ENCODE measurements around the gene LRMDA.

DNA sequence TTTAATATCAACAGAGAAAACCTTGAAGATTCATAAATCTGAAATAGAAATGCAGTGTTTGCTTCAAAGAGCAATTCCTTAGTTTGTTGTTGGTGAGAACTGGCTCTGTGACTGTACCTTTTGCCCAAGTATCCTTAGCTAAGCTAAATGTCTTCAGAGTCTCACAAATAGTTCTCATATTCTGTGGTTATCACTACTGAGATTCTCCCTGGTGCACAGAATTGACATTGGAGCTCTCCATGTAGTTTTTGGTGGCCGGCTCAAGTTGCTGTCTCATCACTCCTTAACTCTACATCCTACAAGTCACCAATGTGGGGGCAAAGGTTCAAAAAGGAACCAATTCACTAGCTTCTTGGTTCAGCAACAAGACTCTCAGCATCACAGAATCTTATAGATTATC lies 780.3 kb downstream of the LRMDA start:
- no peak for TF ChIP-seq POLR2A (IDR thresholded peaks at IDR 0.05)
- TF ChIP-seq, protein P1, sequence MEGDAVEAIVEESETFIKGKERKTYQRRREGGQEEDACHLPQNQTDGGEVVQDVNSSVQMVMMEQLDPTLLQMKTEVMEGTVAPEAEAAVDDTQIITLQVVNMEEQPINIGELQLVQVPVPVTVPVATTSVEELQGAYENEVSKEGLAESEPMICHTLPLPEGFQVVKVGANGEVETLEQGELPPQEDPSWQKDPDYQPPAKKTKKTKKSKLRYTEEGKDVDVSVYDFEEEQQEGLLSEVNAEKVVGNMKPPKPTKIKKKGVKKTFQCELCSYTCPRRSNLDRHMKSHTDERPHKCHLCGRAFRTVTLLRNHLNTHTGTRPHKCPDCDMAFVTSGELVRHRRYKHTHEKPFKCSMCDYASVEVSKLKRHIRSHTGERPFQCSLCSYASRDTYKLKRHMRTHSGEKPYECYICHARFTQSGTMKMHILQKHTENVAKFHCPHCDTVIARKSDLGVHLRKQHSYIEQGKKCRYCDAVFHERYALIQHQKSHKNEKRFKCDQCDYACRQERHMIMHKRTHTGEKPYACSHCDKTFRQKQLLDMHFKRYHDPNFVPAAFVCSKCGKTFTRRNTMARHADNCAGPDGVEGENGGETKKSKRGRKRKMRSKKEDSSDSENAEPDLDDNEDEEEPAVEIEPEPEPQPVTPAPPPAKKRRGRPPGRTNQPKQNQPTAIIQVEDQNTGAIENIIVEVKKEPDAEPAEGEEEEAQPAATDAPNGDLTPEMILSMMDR (IDR thresholded peaks at IDR 0.05), result no peak
